Measurements from ENCODE around the gene ABTB1.

ABTB1 gene

GRCh38 chr3:127672429-127673190, at the start of gene ABTB1:
Gene ABTB1, plus strand, starts transcription at chr3:127672952. Its CDS starts 74 bp downstream, at chr3:127673026.
- peak; percentile 68 to 73 for DNase-seq (ENCODE audit: low read depth in 2 of 2)

GRCh38 chr3:127624063-127624462, 48.7 kb upstream of the ABTB1 start:
- DNase-seq (ENCODE audit: low read depth in 2 of 2), result no peak

- no peak for DNase-seq (ENCODE audit: low read depth in 2 of 2)
These were observed 46.9 kb upstream of the ABTB1 start for GRCh38 chr3:127625821-127626220.

GRCh38 chr3:127628426-127628787, 44.3 kb upstream of the ABTB1 start:
- no peak for DNase-seq (ENCODE audit: low read depth in 2 of 2)

- DNase-seq (ENCODE audit: low read depth in 2 of 2), result no peak
These were observed 43.8 kb upstream of the ABTB1 start, which contains the start of gene PODXL2 for GRCh38 chr3:127628788-127629466. Gene PODXL2, plus strand, starts transcription at chr3:127629185. Its CDS starts 35 bp downstream, at chr3:127629220.

GRCh38 chr3:127629467-127630403, 43.0 kb upstream of the ABTB1 start:
- DNase-seq (ENCODE audit: low read depth in 2 of 2), result no peak

- no peak for DNase-seq (ENCODE audit: low read depth in 2 of 2)
These were observed 41.7 kb upstream of the ABTB1 start for GRCh38 chr3:127630811-127631714.

GRCh38 chr3:127632035-127632820, 40.5 kb upstream of the ABTB1 start:
- no peak for DNase-seq (ENCODE audit: low read depth in 2 of 2)

- DNase-seq (ENCODE audit: low read depth in 2 of 2), result no peak
These were observed 38.1 kb upstream of the ABTB1 start for GRCh38 chr3:127634653-127635052.

GRCh38 chr3:127637546-127637945, 35.2 kb upstream of the ABTB1 start:
- no peak for DNase-seq (ENCODE audit: low read depth in 2 of 2)

- DNase-seq (ENCODE audit: low read depth in 2 of 2), result no peak
These were observed 34.8 kb upstream of the ABTB1 start for GRCh38 chr3:127637971-127638370.

- no peak for DNase-seq (ENCODE audit: low read depth in 2 of 2)
These were observed 33.3 kb upstream of the ABTB1 start for GRCh38 chr3:127639173-127640041.

GRCh38 chr3:127640042-127640355, 32.8 kb upstream of the ABTB1 start:
- DNase-seq (ENCODE audit: low read depth in 2 of 2), result no peak

- no peak for DNase-seq (ENCODE audit: low read depth in 2 of 2)
These were observed 27.9 kb upstream of the ABTB1 start for GRCh38 chr3:127644641-127645370.

GRCh38 chr3:127645371-127646015, 27.3 kb upstream of the ABTB1 start:
- no peak for DNase-seq (ENCODE audit: low read depth in 2 of 2)

GRCh38 chr3:127646501-127647046, 26.2 kb upstream of the ABTB1 start:
- DNase-seq (ENCODE audit: low read depth in 2 of 2), result no peak

GRCh38 chr3:127647166-127647844, 25.4 kb upstream of the ABTB1 start:
- no peak for DNase-seq (ENCODE audit: low read depth in 2 of 2)

All from stimulated activated CD8-positive, alpha-beta memory T cell treated with anti-CD3 and anti-CD28 coated beads, Interleukin-7, amount 100 ng/mL, for 1 hour (primary cell).